Pulmonary artery endothelial cell (primary cell): ENCODE measurements around the gene PTGDR2. TPM values are rescaled to one million over a fixed set of nuclear protein-coding genes. Genes with fewer than 3 reads are reported as not detected.

Experiments
- DNase-seq: peaks from one replicate; pipeline ENCODE4 v3.0.0-alpha.2; 2011; ENCODE audit warnings: low read depth, low spot score
- total RNA-seq: library from RNA; depleted of rRNA; stranded (reverse); fragments of >200 nt; gene quantifications from 2 replicates; pipeline ENCODE4 v1.2.3, GENCODE V29; 2014

The PTGDR2 gene
- under 0.01 and 0.04 TPM in 2 replicates for total RNA-seq

DNA sequence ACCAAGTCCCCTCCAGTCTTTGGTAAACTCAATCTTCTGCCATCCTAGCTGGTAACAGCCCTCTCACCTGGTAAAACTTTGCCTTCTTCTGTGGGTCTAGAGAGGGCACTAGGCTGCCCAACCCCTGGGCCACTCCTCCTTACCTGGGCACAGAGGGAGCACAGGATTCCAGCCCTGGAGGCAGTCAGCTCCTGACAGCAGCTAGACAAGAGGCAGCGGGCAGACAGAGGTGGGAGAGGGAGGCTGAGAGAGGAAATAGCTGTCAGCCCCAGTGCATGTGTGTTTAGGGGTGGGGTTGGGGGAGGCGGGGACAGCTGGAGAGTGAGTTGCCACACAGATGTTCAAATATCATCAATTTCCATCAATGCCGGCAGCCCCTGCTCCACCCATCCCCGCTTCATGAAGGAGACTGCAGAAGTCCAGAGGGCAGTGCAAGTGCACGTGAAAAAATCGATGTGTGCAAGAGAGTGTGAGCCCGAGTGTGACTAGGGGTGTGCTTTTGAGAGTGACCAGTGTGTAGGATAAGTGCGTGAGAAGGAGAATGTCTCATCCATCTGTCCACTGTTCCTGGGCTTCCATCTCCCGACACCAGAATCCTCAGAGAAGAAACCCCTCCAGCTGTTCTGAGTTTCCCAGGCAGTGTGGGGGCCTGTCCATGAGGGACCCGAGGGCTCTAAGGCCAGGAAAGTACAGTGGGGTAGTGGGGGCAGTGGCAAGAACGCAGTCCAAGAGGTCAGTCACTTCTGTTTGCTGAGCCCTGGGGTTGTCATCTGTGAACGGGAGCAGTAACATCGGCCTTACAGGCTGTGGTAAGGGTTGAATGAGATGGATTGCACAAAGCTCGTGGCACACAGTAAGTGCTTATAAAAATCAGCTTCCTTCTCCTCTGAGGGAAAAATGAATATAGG lies at the start of gene PTGDR2:
PTGDR2 (minus strand) TSS at position 225 of the 908 bp plus-strand sequence. CDS start 2,228 bp downstream, outside the sequence.
- DNase-seq: no peak

DNA sequence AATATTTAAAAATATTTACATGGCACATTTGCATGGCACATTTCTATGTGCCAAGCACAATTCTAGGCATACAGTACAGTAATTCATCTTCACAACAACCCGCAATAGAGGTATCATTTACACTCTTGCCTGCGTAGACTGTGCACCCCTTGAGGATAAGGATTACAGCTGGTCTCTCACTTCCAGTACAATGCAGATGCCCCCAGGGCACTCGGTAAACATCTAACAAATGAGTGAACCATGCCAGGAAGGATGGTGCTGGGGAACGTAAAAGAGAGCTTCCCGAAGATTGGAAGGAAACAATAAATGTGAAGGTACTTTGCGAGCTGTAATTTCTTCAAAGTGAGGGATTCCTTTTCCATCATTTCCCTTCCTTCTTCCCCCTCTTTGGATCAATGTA lies 49.3 kb upstream of the PTGDR2 start:
- DNase-seq: no peak

DNA sequence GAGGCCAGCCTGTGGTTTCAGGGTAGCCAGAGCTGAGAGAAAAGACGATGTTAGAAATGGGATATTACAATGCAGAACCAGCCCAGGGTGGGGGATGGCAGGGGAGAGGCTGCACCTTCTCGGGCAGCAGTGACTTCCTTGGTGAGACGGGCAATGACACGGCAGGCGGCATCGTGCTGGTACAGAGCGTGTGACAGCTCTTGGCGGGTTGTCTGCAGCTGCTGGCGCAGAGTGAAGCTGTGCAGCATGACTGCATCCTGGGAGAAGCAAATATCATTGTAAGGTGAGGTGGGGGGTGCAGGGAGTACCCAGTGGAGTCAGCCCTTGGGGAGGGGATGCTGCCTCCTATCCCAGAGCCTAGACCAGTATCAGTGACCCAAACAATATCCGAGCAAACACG lies 46.9 kb upstream of the PTGDR2 start:
- no peak for DNase-seq

DNA sequence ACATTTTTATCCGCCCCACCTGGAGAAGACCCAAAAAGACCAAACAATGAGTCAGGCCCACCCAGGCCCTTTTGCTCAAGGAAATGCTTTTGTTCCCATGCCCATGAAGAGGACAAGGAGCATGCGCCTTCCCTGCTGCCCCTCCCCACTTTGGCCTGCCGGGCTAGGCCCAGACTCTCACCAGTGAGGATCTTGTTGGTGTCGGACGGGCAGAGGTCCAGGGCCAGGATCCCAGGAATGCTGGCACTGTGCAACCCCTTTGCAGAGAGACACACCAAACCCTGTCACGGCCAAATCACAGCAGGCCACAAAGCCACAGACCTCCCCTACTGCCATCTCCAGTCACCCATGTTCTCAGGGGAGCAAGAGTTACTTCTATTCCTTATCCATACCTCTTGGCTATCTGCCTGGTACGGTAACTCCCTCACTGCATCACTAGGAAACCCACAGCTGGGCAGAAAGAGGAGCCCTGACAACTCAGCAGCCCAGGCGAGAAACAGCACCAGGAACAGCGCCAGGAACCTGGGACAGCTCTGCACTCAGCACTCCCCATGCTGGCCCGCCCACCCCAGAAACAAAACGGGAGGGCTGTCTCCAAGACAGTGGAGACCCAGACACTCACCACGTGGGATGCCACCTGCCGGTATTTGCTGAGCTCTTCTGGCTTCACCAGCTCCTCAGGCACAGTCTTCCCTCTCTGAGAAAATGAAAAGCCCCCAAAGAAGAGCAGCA lies 45.1 kb upstream of the PTGDR2 start:
- no peak for DNase-seq

DNA sequence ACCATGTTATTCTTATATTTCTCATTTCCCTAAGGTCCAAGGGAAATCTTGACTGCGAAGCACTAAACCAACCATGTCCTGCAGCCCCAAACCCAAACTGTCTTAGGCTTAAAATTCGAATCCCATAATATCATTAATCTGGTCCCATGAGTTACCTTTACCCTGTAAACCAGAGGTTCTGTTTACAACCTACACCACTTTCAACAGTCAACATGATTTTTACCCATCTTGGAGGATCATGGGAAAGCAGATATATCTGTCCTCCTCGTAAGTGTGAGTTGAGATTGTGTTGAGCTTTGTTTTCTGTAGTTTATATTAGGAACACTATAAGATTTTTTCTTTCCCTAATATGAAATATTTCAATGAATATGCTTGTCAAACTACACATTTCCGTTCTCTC lies 44.2 kb upstream of the PTGDR2 start:
- no peak for DNase-seq

DNA sequence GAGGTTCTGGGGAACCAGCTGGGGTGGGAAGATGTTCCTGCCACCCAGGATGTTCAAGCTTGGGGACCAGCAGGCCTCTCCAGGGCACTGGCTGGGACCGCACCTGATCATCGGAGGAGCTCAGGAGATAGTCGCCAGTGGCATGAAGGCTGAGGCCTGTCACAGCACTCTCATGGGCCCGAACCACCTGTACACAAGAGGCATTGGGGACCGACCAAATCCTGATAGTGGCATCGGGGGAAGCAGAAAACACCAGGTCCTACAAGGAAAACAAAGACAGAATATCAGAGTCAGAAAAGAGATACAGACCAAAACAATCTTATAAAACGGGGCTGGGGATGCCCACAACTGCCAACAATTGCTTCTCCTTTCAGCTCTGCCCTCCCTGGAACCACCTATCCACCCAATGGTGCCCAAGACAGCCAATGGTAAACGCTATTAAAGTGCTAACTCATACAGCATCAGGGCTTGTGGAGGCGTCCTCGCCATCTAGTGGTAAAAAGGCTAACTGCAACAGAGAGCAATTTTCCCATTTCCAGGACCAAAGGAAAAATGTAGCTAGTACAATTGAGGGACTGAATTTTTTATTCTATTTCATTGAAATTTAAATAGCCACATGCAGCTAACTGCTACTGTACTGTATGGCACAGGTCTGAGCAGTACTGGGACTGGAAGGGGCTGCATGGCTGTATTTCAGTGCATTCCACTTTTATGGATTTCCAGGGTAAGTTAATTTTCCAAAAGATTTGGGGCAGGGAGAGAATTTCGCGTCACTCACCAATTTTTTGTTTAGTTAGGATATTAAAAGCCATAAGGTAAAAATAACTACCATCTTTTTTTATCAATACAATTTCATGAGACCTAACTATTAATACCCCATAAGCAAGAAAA lies 43.5 kb upstream of the PTGDR2 start:
- no peak for DNase-seq

DNA sequence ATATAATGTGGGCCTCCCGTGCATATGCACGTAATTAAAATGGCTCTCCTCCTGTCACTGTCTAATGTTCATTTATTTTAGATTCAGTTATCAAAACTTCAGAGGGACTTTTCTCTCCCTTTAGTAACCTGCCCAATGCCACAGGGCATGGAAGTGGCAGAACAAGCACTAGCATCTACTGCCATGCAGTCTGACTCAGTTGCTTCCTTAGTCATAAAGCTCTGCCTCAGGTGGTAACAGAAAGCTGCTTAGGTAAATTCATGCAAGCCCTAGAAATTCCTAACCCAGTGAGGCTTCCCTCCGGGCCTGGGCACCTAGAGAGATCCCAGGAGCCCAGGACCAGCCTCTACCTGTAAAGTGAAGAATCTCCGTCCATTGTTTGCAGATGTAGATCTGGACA lies 41.7 kb upstream of the PTGDR2 start:
- no peak for DNase-seq

DNA sequence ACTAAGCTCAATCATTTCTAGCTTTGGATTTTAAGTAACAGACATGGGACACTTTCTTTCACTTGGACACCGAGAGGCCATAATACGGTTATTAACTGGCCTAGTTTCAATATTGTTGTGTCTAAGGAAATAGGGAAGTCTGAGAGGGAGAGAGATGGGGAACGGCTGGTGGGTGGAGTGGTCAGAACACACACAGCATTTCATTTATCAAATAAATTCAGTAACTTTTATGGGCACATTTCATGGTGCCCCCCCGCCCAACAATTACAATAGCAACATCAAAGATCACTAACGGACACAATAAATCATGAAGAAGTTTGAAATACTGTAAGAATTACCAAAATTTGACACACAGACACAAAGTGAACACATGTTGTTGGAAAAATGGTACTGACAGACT lies 39.9 kb upstream of the PTGDR2 start:
- DNase-seq: no peak

DNA sequence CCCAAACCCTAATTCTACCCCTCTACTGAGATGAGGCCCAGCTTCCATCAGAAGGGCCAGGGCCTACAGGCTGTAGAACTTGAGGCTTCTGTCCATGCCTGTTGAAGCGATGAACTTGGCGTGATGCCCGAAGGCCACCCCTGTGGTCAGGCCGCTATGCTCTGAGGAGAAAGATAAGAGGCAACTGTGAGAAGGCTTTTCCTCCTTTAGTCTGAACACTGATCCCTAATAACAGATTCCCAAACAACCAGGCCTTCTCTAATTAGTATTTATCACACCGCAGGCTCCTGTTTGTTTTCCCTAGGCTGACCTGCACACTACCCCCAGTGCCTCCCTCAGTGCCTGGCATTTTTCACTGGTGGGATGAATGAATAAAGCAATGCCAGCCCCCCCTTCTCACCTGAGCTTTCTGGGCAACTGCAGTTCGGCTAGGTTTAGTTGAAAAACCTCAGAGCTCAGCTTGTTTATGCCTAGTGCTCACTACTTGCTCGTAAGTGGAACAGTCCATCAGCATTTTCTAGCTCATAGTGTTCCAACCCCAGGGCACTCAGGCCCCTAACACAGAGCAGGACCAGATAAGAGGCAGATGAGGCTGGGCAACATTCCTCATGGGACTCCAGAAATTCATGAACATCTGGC lies 35.5 kb upstream of the PTGDR2 start:
- no peak for DNase-seq

DNA sequence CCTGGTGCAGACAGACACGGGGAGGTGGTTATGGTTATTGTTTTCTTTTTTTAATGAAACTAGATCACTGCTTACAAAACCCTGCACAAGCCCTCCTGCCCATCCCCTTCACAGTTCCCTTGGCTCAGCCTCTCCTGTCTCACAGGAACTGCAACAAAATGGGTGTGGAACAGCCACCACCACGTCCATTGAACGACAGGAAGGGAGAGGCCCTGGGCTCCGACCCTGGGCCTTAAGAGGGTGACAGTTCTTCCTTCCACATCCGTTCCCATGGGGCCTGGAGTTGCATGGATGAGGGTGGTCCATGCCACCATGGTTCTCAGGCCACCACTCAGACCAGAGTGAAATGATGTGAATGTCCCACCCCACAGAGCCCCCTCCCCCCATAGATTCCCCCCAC lies 34.9 kb upstream of the PTGDR2 start:
- DNase-seq: no peak

DNA sequence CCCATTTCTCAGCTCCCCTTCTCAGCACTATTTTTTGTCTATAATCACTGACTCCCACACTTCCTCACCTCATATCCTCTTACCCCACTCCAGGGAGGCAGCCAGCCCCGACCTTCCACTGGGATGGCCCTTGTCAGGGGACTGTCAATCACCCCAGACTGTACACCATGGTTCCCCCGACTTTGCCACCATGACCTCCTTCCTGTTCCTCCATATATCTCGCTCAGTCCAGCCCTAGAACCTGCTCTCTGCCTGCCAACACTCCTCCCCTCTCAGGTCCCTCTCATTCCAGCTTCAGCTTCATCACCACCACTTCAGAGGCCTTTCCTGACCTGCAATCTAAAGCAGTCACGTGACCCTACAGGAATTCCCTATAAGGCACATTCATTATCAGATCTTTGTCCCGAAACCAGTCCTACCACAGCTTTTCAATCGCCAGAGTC lies 34.1 kb upstream of the PTGDR2 start:
- DNase-seq: no peak

DNA sequence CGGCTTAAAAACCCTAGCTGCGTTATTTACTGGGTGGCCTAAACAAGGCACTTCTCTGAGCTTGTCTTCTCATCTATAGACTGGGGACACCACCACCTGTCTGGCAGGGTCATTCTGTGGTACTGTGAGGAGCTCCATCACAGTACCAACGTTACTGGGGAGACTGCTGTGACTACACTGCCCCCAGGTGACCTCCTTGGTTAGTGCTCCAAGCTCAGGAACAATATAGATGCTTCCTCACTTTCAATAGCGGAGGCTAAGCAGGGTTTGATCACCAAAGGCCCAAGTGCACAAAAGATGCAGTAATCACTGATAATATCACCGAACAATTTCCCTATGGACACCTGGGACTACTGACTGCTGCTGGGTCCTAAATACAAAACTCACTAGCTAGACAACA lies 31.8 kb upstream of the PTGDR2 start:
- DNase-seq: peak; percentile 30

DNA sequence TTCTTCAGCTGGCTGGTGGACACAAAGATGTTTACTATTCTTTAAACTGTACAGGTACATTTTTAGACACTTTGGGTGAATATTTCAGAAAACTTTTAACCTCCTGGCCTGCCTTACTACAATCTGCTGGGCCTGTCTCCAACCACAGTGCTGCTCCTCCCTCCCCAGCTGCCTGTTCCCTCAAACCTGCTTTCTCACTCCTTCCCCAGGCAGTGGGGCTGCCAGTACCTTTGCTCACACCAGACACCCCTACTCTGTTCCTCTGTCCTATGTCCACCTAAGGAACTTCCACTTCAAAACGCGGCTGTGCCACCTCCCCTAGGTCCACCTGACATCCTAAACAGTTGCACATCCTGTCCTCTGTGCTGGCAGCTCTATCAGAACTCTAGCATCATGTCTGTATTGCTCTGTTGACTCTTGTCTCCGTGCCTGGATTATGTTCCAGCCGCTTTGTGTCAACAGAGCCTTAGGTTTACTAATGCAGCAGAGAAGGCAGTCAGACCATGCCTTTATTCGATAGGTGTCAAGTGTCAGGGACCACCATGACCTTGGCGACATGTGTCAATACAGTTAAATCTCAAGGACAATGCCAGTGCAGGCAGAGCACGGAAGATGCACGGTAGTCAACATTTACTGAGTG lies 25.0 kb upstream of the PTGDR2 start:
- DNase-seq: no peak

DNA sequence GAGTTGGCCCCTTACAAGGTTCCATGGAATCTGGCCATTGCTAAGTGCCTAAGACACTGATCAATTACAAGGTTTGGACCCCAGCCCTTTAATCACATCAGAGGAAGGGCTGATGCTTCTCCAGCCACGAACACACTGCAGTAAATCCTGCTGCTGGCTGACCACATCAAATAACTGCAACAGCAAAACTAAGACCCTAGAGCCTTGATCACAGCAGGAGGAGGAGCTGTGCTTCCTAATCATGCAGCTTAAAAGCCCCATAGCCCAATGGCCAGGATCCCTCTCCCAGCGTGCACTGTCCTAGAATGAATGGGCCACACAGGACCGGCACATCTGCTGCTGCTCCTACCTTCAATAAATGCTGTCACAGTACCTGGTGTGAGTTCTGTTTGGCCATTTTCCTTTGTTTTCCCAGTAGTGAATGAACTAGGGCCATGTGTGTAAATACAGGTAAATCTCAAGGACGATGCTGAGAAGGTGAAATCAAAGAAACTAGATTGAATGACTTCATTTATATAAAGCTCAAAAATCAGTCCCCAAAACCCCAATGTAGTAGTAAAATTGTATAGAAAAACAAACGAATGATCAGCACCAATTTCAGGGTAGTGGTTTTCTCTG lies 24.3 kb upstream of the PTGDR2 start:
- no peak for DNase-seq

DNA sequence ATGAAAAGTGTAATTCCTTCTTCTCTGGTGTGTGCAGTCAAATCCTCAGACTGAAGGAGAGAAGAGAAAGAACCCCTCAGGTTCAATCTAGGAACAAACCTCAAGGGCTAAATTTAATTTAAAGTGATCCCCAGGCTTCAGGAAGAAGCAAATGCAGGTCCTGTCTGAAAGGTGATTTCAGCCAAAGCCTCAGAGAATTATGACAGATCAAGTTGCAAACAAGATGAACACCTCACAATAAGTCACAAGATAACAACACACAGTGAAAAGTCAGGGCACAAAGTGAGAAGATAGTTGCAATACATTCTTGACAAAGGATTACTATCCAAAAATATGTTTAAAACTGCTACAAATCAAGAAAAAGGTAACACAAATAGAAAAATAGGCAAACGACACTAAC lies 23.4 kb upstream of the PTGDR2 start:
- DNase-seq: no peak

DNA sequence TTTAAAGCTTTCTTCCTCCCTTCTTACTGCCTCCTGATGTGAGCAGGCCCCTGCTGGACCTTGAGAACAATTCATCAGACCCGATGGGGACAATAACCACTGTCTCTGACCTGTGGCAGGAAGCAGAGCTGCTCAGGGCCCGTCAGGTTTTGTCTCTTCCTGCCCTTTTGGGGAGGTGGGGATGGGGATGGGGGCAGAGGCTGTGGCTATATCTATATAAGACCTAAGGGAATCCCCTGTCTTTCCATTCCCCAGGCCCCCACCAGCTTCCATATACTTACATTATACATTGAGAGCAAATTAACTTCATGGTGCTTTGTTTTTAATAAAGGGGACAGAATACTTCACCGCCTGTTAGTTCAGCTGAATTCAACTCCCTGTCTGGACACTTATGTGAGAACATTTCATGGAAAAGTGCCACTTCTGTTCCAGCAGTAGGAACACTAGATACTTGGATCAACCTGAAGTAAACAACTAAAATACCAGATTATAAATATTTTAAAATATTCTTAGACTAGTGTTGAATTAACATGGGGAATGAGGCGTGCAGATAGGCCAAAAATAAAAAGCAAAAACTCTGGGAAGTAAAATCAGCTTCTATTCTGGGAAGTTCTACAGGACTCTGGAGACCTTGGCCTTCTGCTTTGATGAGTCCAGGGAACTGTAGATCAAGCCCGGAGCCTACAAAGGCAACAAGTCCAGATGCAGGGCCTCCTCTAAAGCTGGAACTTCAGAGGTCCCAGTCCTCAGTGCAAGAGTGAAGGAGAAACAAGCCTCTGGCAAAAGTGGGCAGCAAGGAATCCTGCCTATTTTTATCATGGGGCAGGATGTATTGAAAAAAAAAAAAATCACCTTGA lies 22.7 kb upstream of the PTGDR2 start:
- no peak for DNase-seq

DNA sequence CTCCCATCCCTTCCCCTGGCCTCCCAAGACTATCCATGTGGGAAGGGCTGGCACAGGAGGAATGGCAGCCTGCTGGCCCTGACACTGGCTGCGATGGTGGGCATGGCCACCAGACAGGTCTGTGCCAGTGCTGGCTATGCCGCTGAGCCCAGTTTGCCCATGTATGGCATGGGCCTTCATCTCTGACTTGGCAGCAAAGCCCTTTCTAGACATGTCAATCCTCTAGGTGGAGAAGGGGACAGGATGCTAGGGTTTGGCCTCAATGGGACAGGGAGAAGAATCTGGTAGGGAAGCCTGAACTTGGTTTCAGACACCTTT lies 20.4 kb upstream of the PTGDR2 start:
- DNase-seq: no peak

DNA sequence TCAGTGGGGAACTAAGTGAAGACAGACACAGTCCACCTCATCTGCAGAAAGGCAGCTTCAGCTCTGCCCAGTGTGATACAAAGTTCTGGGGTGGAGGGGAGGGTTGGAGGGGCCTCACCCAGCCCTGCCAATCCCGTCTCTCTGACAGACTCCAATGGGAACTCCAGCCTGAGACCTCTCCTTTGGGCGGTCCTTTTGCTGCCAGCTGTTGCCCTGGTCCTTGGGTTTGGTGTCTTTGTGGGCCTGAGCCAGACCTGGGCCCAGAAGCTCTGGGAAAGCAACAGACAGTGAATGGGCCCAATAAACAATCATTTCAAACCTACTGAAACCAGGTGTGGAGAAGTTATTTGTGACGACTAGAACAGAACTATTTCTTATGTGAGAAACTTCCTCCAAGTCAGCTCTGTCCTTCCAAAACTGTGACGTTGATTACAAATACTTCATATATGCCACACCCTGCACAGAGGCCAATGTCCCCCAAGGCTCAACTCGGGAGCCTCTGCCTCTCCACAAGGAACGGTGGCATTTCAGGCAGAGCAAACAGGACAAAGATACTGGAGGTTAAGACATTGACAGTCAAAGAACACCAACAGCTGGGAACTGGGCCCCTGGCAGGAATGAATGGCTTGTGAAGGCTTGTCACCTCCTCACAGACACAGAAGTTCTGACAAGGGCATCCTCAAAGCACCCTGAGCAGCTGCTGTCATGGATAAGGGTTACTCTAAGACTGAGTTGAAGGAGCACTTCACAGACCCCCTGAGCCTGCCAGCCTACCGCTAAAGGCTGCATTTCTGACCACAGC lies 19.8 kb upstream of the PTGDR2 start:
- no peak for DNase-seq
